HEK293T (cell line): ENCODE results near the gene MAFB.

ENCODE experiments used
- ARNT ChIP-seq: fragments of 450-650 bp; IDR thresholded peaks from 2 replicates; pipeline ENCODE4 v1.6.1; 2017; ENCODE audit warnings: mild to moderate bottlenecking
- BHLHE40 ChIP-seq: fragments of 450-650 bp; IDR thresholded peaks from 2 replicates; pipeline ENCODE4 v1.6.1; 2016; ENCODE audit warnings: mild to moderate bottlenecking, moderate library complexity, borderline replicate concordance
- ELF4 ChIP-seq: fragments of 450-650 bp; IDR thresholded peaks from 2 replicates; pipeline ENCODE4 v1.6.1; 2017; ENCODE audit warnings: antibody characterized with exemption
- FOXM1 ChIP-seq: fragments of 450-650 bp; IDR thresholded peaks from 2 replicates; pipeline ENCODE4 v1.6.1; 2017; ENCODE audit warnings: mild to moderate bottlenecking, borderline replicate concordance
- HDGF ChIP-seq: fragments of 450-650 bp; IDR thresholded peaks from 2 replicates; pipeline ENCODE4 v1.6.1; 2017; ENCODE audit warnings: antibody characterized with exemption, borderline replicate concordance
- NFRKB ChIP-seq: fragments of 450-650 bp; IDR thresholded peaks from 2 replicates; pipeline ENCODE4 v1.6.1; 2016; ENCODE audit warnings: mild to moderate bottlenecking, moderate library complexity
- SP1 ChIP-seq: fragments of 450-650 bp; IDR thresholded peaks from 2 replicates; pipeline ENCODE4 v1.6.1; 2017
- SUZ12 ChIP-seq: fragments of 450-650 bp; IDR thresholded peaks from 2 replicates; pipeline ENCODE4 v1.6.1; 2016; ENCODE audit warnings: mild to moderate bottlenecking
- TARDBP ChIP-seq: fragments of 450-650 bp; IDR thresholded peaks from 2 replicates; pipeline ENCODE4 v1.6.1; 2016
- ZNF384 ChIP-seq: fragments of 450-650 bp; IDR thresholded peaks from 2 replicates; pipeline ENCODE4 v1.6.1; 2016

GRCh38 chr20:40706977-40707582, 18.0 kb upstream of the MAFB start:
- TF ChIP-seq BHLHE40 (no peak), SUZ12 (no peak), SP1 (no peak), ZNF384 (no peak), ARNT (no peak), FOXM1 (no peak), NFRKB (no peak), ELF4 (no peak), HDGF (no peak), TARDBP (no peak)
